HepG2 (cell line): ENCODE measurements around the gene INTS2. TPM values are rescaled to one million over a fixed set of nuclear protein-coding genes. Genes with fewer than 3 reads are reported as not detected.

Experiments
- AKAP8 ChIP-seq: sonication (generic); formaldehyde crosslinking; IDR thresholded peaks from 2 replicates; pipeline ENCODE4 v1.5.1; 2020; ENCODE audit warnings: mild to moderate bottlenecking, missing genetic modification reagents
- ARNT2 ChIP-seq: sonication (generic); formaldehyde crosslinking; IDR thresholded peaks from 2 replicates; pipeline ENCODE4 v1.8.0; 2022; ENCODE audit warnings: mild to moderate bottlenecking, low read depth, missing genetic modification reagents, moderate library complexity
- FOXP1 ChIP-seq, 2 experiments: fragments of 450-650 bp in 1 of 2; IDR thresholded peaks; 2 replicates each; pipeline ENCODE4 v1.6.1; 2017 to 2018; ENCODE audit warnings: antibody characterized with exemption in 1 of 2
- JUN ChIP-seq: sonication (generic); formaldehyde crosslinking; IDR thresholded peaks from 2 replicates; pipeline ENCODE4 v1.4.0; 2020; ENCODE audit warnings: mild to moderate bottlenecking, missing genetic modification reagents
- NFKB2 ChIP-seq: sonication (generic); formaldehyde crosslinking; IDR thresholded peaks from 2 replicates; pipeline ENCODE4 v1.4.0; 2020; ENCODE audit warnings: missing genetic modification reagents, borderline replicate concordance
- PBX3 ChIP-seq: sonication (generic); formaldehyde crosslinking; IDR thresholded peaks from 2 replicates; pipeline ENCODE4 v1.8.1; 2023; ENCODE audit warnings: missing genetic modification reagents, inconsistent platforms, borderline replicate concordance
- POLR2A ChIP-seq, 2 experiments: IDR thresholded peaks; 2 replicates each; pipeline ENCODE4 v1.6.1; 2011; ENCODE audit warnings: low read depth in 2 of 2, low read length in 2 of 2, mild to moderate bottlenecking in 1 of 2, moderate library complexity in 1 of 2; ENCODE audit not compliant: insufficient read depth in 1 of 2
- TAF1 ChIP-seq: sonication (generic); formaldehyde crosslinking; IDR thresholded peaks from 2 replicates; pipeline ENCODE4 v1.4.0; 2020; ENCODE audit warnings: missing genetic modification reagents
- ZBTB4 ChIP-seq: sonication (generic); formaldehyde crosslinking; IDR thresholded peaks from 2 replicates; pipeline ENCODE4 v1.4.0; 2020; ENCODE audit warnings: missing genetic modification reagents, mild to moderate bottlenecking, borderline replicate concordance
- ZFP36L1 ChIP-seq: sonication (generic); formaldehyde crosslinking; IDR thresholded peaks from 2 replicates; pipeline ENCODE4 v1.8.0; 2022; ENCODE audit warnings: mild to moderate bottlenecking, missing genetic modification reagents, moderate library complexity
- ZMAT3 ChIP-seq: sonication (generic); formaldehyde crosslinking; conservative IDR thresholded peaks from 2 replicates; pipeline ENCODE4 v1.7.0; 2021; ENCODE audit warnings: missing genetic modification reagents
- ZNF33B ChIP-seq: sonication (generic); formaldehyde crosslinking; IDR thresholded peaks from 2 replicates; pipeline ENCODE4 v1.5.1; 2020; ENCODE audit warnings: mild to moderate bottlenecking, missing genetic modification reagents
- ZNF446 ChIP-seq: sonication (generic); formaldehyde crosslinking; IDR thresholded peaks from 2 replicates; pipeline ENCODE4 v1.5.0; 2020; ENCODE audit warnings: mild to moderate bottlenecking, missing genetic modification reagents
- ZNF720 ChIP-seq: sonication (generic); formaldehyde crosslinking; IDR thresholded peaks from 2 replicates; pipeline ENCODE4 v1.4.0; 2020; ENCODE audit warnings: missing genetic modification reagents
- ZNF780A ChIP-seq: sonication (generic); formaldehyde crosslinking; IDR thresholded peaks from 2 replicates; pipeline ENCODE4 v1.8.0; 2022; ENCODE audit warnings: mild to moderate bottlenecking, missing genetic modification reagents, moderate library complexity
- polyA plus RNA-seq, 8 experiments: library from polyadenylated mRNA; depleted of rRNA in 3 of 8; stranded (reverse) in 7 of 8; unstranded in 1 of 8; fragments of >200 nt; fragmentation: Illumina TruSeq in 4 of 8; extraction: Trizol in 4 of 8; gene quantifications; 2 replicates each; pipeline versions ENCODE4 v1.2.1 to v1.2.3, GENCODE V29; 2011 to 2016; ENCODE audit warnings: low read depth in 4 of 8, missing spikeins in 1 of 8, mixed read lengths in 1 of 8; ENCODE audit not compliant: insufficient read depth in 1 of 8
- total RNA-seq, 5 experiments: library from RNA; depleted of rRNA; stranded (reverse); fragments of >200 nt; fragmentation: Illumina TruSeq; extraction: Trizol; gene quantifications; 2 replicates each; pipeline ENCODE4 v1.2.3, GENCODE V29; 2016; ENCODE audit warnings: low read depth in 1 of 5
- TF ChIP-seq, protein P1 (sequence below): sonication (generic); formaldehyde crosslinking; IDR thresholded peaks from 2 replicates; pipeline ENCODE4 v1.4.0; 2020; ENCODE audit warnings: mild to moderate bottlenecking, missing genetic modification reagents
- TF ChIP-seq, protein P2 (sequence below): sonication (generic); formaldehyde crosslinking; IDR thresholded peaks from 2 replicates; pipeline ENCODE4 v1.4.0; 2020; ENCODE audit warnings: mild to moderate bottlenecking, missing genetic modification reagents
- TF ChIP-seq, protein P3 (sequence below): IDR thresholded peaks from 2 replicates; pipeline ENCODE4 v1.6.1; 2012; ENCODE audit warnings: low read depth, low read length, improper control_type of control experiment

INTS2 gene
- total and polyA plus RNA-seq, 2 of the 13 experiments (the other 11 are each of a cell fraction or from before 2014, with no cell fraction given) = 20.5 to 30.2 TPM

GRCh38 chr17:61862975-61863800 is 64.6 kb downstream of the INTS2 start, which contains the start of gene BRIP1 (continued):
- TF ChIP-seq ZBTB4 (no peak), ZFP36L1 (CRISPR knock-in tag) (0 out of 2 replicates have a peak, but pooled peaks have one; percentile 10), POLR2A (IDR thresholded peaks at IDR 0.05; ENCODE audit: insufficient read depth in 1 of 2, low read depth in 2 of 2, low read length in 2 of 2) (peak; percentile 86 to 96), ZMAT3 (CRISPR knock-in tag) (no peak; the same call in 1 of the 2 replicates), TAF1 (peak; percentile 71), AKAP8 (CRISPR knock-in tag) (0 out of 2 replicates have a peak, but pooled peaks have one; percentile 29), ZNF780A (CRISPR knock-in tag) (no peak), ZNF446 (CRISPR knock-in tag) (no peak), ZNF720 (no peak), ARNT2 (CRISPR knock-in tag) (peak; percentile 90), JUN (CRISPR knock-in tag) (peak; percentile 23; the same call in 1 of the 2 replicates), ZNF33B (0 out of 2 replicates have a peak, but pooled peaks have one; percentile 58), PBX3 (no peak), NFKB2 (CRISPR knock-in tag) (peak; percentile 21; the same call in 1 of the 2 replicates), FOXP1 (IDR thresholded peaks at IDR 0.05) (no peak), FOXP1 (CRISPR knock-in tag; IDR thresholded peaks at IDR 0.05) (no peak)
- TF ChIP-seq, protein P1, sequence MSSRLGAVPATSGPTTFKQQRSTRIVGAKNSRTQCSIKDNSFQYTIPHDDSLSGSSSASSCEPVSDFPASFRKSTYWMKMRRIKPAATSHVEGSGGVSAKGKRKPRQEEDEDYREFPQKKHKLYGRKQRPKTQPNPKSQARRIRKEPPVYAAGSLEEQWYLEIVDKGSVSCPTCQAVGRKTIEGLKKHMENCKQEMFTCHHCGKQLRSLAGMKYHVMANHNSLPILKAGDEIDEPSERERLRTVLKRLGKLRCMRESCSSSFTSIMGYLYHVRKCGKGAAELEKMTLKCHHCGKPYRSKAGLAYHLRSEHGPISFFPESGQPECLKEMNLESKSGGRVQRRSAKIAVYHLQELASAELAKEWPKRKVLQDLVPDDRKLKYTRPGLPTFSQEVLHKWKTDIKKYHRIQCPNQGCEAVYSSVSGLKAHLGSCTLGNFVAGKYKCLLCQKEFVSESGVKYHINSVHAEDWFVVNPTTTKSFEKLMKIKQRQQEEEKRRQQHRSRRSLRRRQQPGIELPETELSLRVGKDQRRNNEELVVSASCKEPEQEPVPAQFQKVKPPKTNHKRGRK (CRISPR knock-in tag) = no peak
- TF ChIP-seq, protein P2, sequence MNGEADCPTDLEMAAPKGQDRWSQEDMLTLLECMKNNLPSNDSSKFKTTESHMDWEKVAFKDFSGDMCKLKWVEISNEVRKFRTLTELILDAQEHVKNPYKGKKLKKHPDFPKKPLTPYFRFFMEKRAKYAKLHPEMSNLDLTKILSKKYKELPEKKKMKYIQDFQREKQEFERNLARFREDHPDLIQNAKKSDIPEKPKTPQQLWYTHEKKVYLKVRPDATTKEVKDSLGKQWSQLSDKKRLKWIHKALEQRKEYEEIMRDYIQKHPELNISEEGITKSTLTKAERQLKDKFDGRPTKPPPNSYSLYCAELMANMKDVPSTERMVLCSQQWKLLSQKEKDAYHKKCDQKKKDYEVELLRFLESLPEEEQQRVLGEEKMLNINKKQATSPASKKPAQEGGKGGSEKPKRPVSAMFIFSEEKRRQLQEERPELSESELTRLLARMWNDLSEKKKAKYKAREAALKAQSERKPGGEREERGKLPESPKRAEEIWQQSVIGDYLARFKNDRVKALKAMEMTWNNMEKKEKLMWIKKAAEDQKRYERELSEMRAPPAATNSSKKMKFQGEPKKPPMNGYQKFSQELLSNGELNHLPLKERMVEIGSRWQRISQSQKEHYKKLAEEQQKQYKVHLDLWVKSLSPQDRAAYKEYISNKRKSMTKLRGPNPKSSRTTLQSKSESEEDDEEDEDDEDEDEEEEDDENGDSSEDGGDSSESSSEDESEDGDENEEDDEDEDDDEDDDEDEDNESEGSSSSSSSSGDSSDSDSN (CRISPR knock-in tag) = no peak; the same call in 1 of the 2 replicates
- TF ChIP-seq, protein P3, sequence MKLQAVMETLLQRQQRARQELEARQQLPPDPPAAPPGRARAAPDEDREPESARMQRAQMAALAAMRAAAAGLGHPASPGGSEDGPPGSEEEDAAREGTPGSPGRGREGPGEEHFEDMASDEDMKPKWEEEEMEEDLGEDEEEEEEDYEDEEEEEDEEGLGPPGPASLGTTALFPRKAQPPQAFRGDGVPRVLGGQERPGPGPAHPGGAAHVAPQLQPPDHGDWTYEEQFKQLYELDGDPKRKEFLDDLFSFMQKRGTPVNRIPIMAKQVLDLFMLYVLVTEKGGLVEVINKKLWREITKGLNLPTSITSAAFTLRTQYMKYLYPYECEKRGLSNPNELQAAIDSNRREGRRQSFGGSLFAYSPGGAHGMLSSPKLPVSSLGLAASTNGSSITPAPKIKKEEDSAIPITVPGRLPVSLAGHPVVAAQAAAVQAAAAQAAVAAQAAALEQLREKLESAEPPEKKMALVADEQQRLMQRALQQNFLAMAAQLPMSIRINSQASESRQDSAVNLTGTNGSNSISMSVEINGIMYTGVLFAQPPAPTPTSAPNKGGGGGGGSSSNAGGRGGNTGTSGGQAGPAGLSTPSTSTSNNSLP = 0 out of 2 replicates have a peak, but pooled peaks have one; percentile 8
